ENCODE measurements around the gene KANK4. TPM values are rescaled to one million over a fixed set of nuclear protein-coding genes. Genes with fewer than 3 reads are reported as not detected.

KANK4 gene
- total and polyA plus RNA-seq, 5 donors from 2014 or later, result not detected

DNA sequence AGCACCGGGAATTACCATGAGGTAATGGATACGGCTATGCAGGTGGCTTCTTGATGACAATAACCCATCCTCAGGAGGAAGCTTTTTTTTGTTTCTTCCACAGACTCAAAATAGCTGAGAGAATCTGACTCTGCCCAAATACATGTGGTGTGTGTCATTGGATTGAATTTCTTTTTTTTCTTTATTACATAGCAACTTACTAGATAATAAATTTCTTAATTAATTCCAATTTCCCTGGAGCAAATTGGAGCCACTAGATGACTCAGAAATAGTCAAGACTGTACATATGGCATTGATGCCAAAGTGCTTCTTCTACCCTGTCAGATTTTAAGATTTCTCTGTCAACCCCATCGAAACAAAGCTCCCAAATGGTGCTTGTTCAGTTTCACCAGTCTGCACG lies 81.9 kb downstream of the KANK4 start:
- no peaks in the 10 kb centered on the region for H3K4me1 ChIP-seq (ENCODE audit: control insufficient read depth, insufficient read depth, low read length, poor library complexity, severe bottlenecking)
- H3K9me3 Mint-ChIP-seq, result peaks cover 0 to 2% (median 0%) of the 10 kb centered on the region in 7 donors
- H3K4me1 Mint-ChIP-seq, result peaks cover 0 to 2% (median 0%) of the 10 kb centered on the region in 4 donors
- peaks cover 11% of the 10 kb centered on the region for H3K27me3 Mint-ChIP-seq
- H3K27ac ChIP-seq (ENCODE audit: insufficient read depth, low read length, poor library complexity, severe bottlenecking), result no peak overlapping the region
- DNase-seq, result no peak
- no peaks in the 10 kb centered on the region for H3K9me3 ChIP-seq (ENCODE audit: control insufficient read depth in 2 of 2, low read length in 2 of 2)
- no peak overlapping the region for H3K4me3 ChIP-seq (ENCODE audit: low read depth, low read length)
- H3K36me3 Mint-ChIP-seq, result no peaks in the 10 kb centered on the region
- ATAC-seq (ENCODE audit: low read depth in 2 of 2), result no peak
- no peak overlapping the region for H3K27ac Mint-ChIP-seq
- H3K36me3 ChIP-seq (ENCODE audit: control insufficient read depth, insufficient read depth, low read length), result no peaks in the 10 kb centered on the region
- H3K27me3 ChIP-seq (ENCODE audit: control insufficient read depth, insufficient read depth, low read length), result no peaks in the 10 kb centered on the region
- H3K4me3 Mint-ChIP-seq, result no peak overlapping the region

DNA sequence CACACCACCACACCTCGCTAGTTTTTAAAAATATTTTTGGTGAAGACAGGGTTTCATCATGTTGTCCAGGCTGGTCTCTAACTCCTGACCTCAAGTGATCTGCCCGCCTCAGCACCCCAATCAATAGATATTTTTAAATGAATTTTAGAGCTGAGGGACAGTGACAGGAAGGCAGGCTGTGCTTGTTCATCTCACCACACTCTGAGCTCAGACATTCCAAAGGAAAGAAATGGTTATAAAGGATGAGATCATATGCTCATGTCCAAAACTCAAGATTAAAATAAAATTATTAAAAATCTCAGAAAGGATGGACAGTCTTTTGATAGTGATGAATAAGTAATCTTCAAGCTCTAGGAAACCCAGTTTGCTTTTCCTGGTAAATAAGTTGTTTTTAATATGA lies 83.7 kb downstream of the KANK4 start:
- Mint-ChIP-seq H3K27me3 (no peaks in the 10 kb centered on the region), H3K9me3 (peaks cover 0 to 2% (median 0%) of the 10 kb centered on the region in 7 donors)

DNA sequence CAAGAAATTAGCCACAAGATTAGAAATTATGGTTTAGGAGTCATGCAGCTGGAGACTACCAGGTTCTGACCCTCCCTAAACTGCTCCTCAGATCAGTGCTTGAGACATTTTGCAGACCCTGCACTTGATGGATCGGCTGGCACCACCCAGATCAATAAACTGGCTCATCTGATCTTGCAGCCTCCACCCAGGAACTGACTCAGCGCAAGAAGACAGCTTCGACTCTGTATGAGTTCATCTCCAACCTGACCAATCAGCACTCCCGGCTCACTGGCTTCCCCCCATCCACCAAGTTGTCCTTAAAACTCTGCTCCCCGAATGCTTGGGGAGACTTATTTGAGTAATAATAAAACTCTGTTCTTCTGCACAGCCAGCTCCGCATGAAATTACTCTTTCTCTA lies 84.5 kb downstream of the KANK4 start:
- Mint-ChIP-seq H3K4me1 (peaks cover 0 to 2% (median 0%) of the 10 kb centered on the region in 4 donors), H3K4me3 (no peak overlapping the region), H3K27ac (no peak overlapping the region), H3K9me3 (no peaks in the 10 kb centered on the region), H3K36me3 (no peaks in the 10 kb centered on the region), H3K27me3 (no peaks in the 10 kb centered on the region)
- Histone ChIP-seq H3K27me3 (ENCODE audit: control insufficient read depth, insufficient read depth, low read length) (no peaks in the 10 kb centered on the region), H3K36me3 (ENCODE audit: control insufficient read depth, insufficient read depth, low read length) (no peaks in the 10 kb centered on the region), H3K9me3 (ENCODE audit: control insufficient read depth in 2 of 2, low read length in 2 of 2) (no peaks in the 10 kb centered on the region), H3K4me3 (ENCODE audit: low read depth, low read length) (no peak overlapping the region), H3K4me1 (ENCODE audit: control insufficient read depth, insufficient read depth, low read length, poor library complexity, severe bottlenecking) (no peaks in the 10 kb centered on the region), H3K27ac (ENCODE audit: insufficient read depth, low read length, poor library complexity, severe bottlenecking) (no peak overlapping the region)
- ATAC-seq (ENCODE audit: low read depth in 2 of 2) (no peak), DNase-seq (no peak)

More for the DNA sequence above, 83.7 kb downstream of the KANK4 start:
- no peak overlapping the region for H3K27ac ChIP-seq (ENCODE audit: insufficient read depth, low read length, poor library complexity, severe bottlenecking)
- DNase-seq, result no peak
- Mint-ChIP-seq H3K27ac (no peak overlapping the region), H3K4me1 (peaks cover 0 to 2% (median 0%) of the 10 kb centered on the region in 4 donors), H3K4me3 (no peak overlapping the region), H3K36me3 (no peaks in the 10 kb centered on the region)
- H3K9me3 ChIP-seq (ENCODE audit: control insufficient read depth in 2 of 2, low read length in 2 of 2), result no peaks in the 10 kb centered on the region
- ATAC-seq (ENCODE audit: low read depth in 2 of 2), result no peak
- no peak overlapping the region for H3K4me3 ChIP-seq (ENCODE audit: low read depth, low read length)
- H3K4me1 ChIP-seq (ENCODE audit: control insufficient read depth, insufficient read depth, low read length, poor library complexity, severe bottlenecking), result no peaks in the 10 kb centered on the region
- H3K27me3 ChIP-seq (ENCODE audit: control insufficient read depth, insufficient read depth, low read length), result no peaks in the 10 kb centered on the region
- no peaks in the 10 kb centered on the region for H3K36me3 ChIP-seq (ENCODE audit: control insufficient read depth, insufficient read depth, low read length)

DNA sequence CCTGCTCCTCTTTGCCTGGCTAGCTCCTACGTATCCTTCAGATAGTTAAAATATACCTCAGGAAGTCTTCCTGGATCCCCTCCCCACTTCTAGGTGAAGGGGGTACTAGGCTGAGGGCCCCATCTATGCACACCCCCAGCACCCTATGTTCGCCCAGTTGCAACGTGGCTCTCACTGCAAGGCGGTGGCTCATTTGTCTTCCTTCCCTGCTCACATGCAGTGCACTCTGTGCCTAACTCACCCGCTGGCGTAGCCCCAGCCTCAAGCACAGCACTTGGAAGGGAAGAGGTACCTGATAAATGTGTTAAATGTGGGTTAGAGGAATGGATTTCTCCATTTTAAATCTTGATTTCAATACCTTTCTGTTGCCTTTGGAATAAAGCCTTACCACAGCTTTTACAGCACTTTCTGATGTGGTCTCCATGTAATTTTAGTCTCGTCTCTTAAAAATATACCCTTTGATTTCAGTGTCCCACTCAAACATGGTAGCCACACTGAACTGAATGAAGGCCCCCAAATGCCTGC lies 85.2 kb downstream of the KANK4 start:
- H3K27me3 ChIP-seq (ENCODE audit: control insufficient read depth, insufficient read depth, low read length), result no peaks in the 10 kb centered on the region
- no peak overlapping the region for H3K4me3 ChIP-seq (ENCODE audit: low read depth, low read length)
- no peaks in the 10 kb centered on the region for H3K9me3 ChIP-seq (ENCODE audit: control insufficient read depth in 2 of 2, low read length in 2 of 2)
- H3K36me3 Mint-ChIP-seq, result no peaks in the 10 kb centered on the region
- H3K27ac Mint-ChIP-seq, result no peak overlapping the region
- H3K27ac ChIP-seq (ENCODE audit: insufficient read depth, low read length, poor library complexity, severe bottlenecking), result no peak overlapping the region
- H3K9me3 Mint-ChIP-seq, result no peaks in the 10 kb centered on the region
- ATAC-seq (ENCODE audit: low read depth in 2 of 2) (no peak), DNase-seq (no peak)
- H3K4me1 ChIP-seq (ENCODE audit: control insufficient read depth, insufficient read depth, low read length, poor library complexity, severe bottlenecking), result no peaks in the 10 kb centered on the region
- H3K4me3 Mint-ChIP-seq, result no peak overlapping the region
- H3K27me3 Mint-ChIP-seq, result no peaks in the 10 kb centered on the region
- H3K36me3 ChIP-seq (ENCODE audit: control insufficient read depth, insufficient read depth, low read length), result no peaks in the 10 kb centered on the region
- H3K4me1 Mint-ChIP-seq, result peaks cover 0 to 2% (median 0%) of the 10 kb centered on the region in 4 donors

DNA sequence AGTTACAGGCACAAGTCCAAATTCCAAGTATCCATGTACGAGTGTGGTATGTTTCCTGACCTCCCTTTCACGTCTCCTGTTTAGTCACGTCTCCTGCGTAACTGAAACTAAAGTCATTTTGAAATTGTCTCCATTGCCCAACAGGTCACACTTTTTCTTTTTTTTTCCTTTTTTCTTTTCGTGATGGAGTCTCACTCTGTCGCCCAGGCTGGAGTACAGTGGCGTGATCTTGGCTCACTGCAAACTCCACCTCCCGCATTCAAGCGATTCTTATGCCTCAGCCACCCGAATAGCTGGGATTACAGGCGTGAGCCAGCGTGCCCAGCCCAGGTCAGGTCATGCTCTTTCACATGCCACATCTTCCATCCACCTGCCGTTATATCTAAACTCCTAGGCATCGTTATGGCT lies 86.4 kb downstream of the KANK4 start:
- H3K36me3 Mint-ChIP-seq, result no peaks in the 10 kb centered on the region
- ATAC-seq (ENCODE audit: low read depth in 2 of 2), result no peak

DNA sequence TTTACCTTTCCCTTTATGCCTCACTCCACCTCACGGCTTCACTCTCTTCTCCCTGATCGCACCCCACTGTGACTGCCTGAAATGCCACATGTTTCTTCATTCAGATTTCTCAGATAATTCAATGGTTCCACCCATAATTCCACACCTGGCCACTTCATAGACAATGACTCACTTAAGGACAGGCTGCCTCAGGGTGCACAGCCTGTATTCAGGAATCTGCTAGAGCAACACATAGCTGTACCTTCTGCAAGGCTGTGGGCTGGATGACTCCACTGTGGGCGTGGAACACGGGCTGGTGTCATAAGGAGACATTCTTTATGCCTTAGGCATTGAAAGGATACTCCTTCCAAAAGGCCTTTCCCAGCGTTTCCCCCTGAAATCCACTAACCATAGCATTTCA lies 88.5 kb downstream of the KANK4 start:
- Mint-ChIP-seq H3K4me1 (peaks cover 0 to 2% (median 0%) of the 10 kb centered on the region in 4 donors), H3K36me3 (no peaks in the 10 kb centered on the region), H3K27me3 (no peaks in the 10 kb centered on the region), H3K9me3 (no peaks in the 10 kb centered on the region), H3K4me3 (no peak overlapping the region), H3K27ac (no peak overlapping the region)
- no peaks in the 10 kb centered on the region for H3K27me3 ChIP-seq (ENCODE audit: control insufficient read depth, insufficient read depth, low read length)
- H3K36me3 ChIP-seq (ENCODE audit: control insufficient read depth, insufficient read depth, low read length), result no peaks in the 10 kb centered on the region
- DNase-seq (no peak), ATAC-seq (ENCODE audit: low read depth in 2 of 2) (no peak)
- no peak overlapping the region for H3K27ac ChIP-seq (ENCODE audit: insufficient read depth, low read length, poor library complexity, severe bottlenecking)
- no peak overlapping the region for H3K4me3 ChIP-seq (ENCODE audit: low read depth, low read length)
- no peaks in the 10 kb centered on the region for H3K9me3 ChIP-seq (ENCODE audit: control insufficient read depth in 2 of 2, low read length in 2 of 2)
- no peaks in the 10 kb centered on the region for H3K4me1 ChIP-seq (ENCODE audit: control insufficient read depth, insufficient read depth, low read length, poor library complexity, severe bottlenecking)

More for the DNA sequence above, 86.4 kb downstream of the KANK4 start:
- no peak overlapping the region for H3K27ac Mint-ChIP-seq
- H3K9me3 ChIP-seq (ENCODE audit: control insufficient read depth in 2 of 2, low read length in 2 of 2), result no peaks in the 10 kb centered on the region
- H3K9me3 Mint-ChIP-seq, result no peaks in the 10 kb centered on the region
- H3K36me3 ChIP-seq (ENCODE audit: control insufficient read depth, insufficient read depth, low read length), result no peaks in the 10 kb centered on the region
- peaks cover 0 to 2% (median 0%) of the 10 kb centered on the region in 4 donors for H3K4me1 Mint-ChIP-seq
- DNase-seq, result no peak
- H3K27ac ChIP-seq (ENCODE audit: insufficient read depth, low read length, poor library complexity, severe bottlenecking), result no peak overlapping the region
- no peak overlapping the region for H3K4me3 Mint-ChIP-seq
- no peaks in the 10 kb centered on the region for H3K27me3 Mint-ChIP-seq
- no peaks in the 10 kb centered on the region for H3K4me1 ChIP-seq (ENCODE audit: control insufficient read depth, insufficient read depth, low read length, poor library complexity, severe bottlenecking)
- no peaks in the 10 kb centered on the region for H3K27me3 ChIP-seq (ENCODE audit: control insufficient read depth, insufficient read depth, low read length)
- H3K4me3 ChIP-seq (ENCODE audit: low read depth, low read length), result no peak overlapping the region

DNA sequence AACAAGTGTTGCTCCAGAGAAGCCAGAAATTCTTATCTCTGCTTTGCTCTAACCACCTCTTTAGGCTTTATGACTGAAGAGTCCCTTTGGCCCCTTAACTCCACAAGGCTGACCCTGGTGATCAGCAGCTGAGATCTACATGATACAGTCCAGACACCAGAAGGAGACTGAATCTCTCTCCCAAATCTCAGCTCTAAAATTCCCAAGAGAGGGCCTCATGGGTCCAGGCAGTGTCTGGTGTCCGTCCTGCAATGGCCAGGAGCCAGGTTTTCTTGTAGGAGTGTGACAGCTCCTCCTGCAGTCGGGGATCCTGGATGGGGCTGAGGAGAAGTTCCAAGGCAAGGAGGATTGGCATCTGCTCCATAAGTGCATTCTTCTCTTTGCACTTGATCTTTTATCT lies 89.3 kb downstream of the KANK4 start:
- H3K27me3 ChIP-seq (ENCODE audit: control insufficient read depth, insufficient read depth, low read length), result no peaks in the 10 kb centered on the region
- Mint-ChIP-seq H3K4me3 (no peak overlapping the region), H3K4me1 (peaks cover 0 to 2% (median 0%) of the 10 kb centered on the region in 4 donors), H3K27ac (no peak overlapping the region), H3K27me3 (no peaks in the 10 kb centered on the region), H3K9me3 (no peaks in the 10 kb centered on the region), H3K36me3 (no peaks in the 10 kb centered on the region)
- H3K27ac ChIP-seq (ENCODE audit: insufficient read depth, low read length, poor library complexity, severe bottlenecking), result no peak overlapping the region
- no peaks in the 10 kb centered on the region for H3K36me3 ChIP-seq (ENCODE audit: control insufficient read depth, insufficient read depth, low read length)
- DNase-seq (no peak), ATAC-seq (ENCODE audit: low read depth in 2 of 2) (no peak)
- H3K4me3 ChIP-seq (ENCODE audit: low read depth, low read length), result no peak overlapping the region
- H3K9me3 ChIP-seq (ENCODE audit: control insufficient read depth in 2 of 2, low read length in 2 of 2), result no peaks in the 10 kb centered on the region
- no peaks in the 10 kb centered on the region for H3K4me1 ChIP-seq (ENCODE audit: control insufficient read depth, insufficient read depth, low read length, poor library complexity, severe bottlenecking)

DNA sequence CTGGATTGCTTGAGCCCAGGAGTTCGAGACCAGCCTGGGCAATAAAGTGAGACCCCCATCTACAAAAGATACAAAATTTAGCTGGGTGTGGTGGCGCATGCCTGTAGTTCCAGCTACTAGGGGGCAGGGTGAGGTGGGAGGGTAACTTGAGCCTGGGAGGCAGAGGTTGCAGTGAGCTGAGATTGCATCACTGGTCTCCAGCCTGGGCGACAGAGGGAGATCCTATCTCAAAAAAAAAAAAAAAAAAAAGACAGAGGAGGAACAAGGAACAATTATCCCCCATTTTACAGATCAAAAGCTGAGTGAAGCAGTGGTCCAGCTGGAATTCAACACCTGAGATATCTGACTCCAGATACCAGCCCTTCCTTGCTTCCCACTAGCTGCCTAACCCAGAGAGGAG lies 89.8 kb downstream of the KANK4 start:
- Histone ChIP-seq H3K9me3 (ENCODE audit: control insufficient read depth in 2 of 2, low read length in 2 of 2) (no peaks in the 10 kb centered on the region), H3K4me1 (ENCODE audit: control insufficient read depth, insufficient read depth, low read length, poor library complexity, severe bottlenecking) (no peaks in the 10 kb centered on the region), H3K36me3 (ENCODE audit: control insufficient read depth, insufficient read depth, low read length) (no peaks in the 10 kb centered on the region), H3K27me3 (ENCODE audit: control insufficient read depth, insufficient read depth, low read length) (no peaks in the 10 kb centered on the region), H3K4me3 (ENCODE audit: low read depth, low read length) (no peak overlapping the region), H3K27ac (ENCODE audit: insufficient read depth, low read length, poor library complexity, severe bottlenecking) (no peak overlapping the region)
- Mint-ChIP-seq H3K4me1 (peaks cover 0 to 2% (median 0%) of the 10 kb centered on the region in 4 donors), H3K4me3 (no peak overlapping the region), H3K36me3 (no peaks in the 10 kb centered on the region), H3K9me3 (no peaks in the 10 kb centered on the region), H3K27me3 (no peaks in the 10 kb centered on the region), H3K27ac (no peak overlapping the region)
- ATAC-seq (ENCODE audit: low read depth in 2 of 2), result no peak
- DNase-seq, result no peak
